ENCODE measurements around the gene PPM1M. TPM values are rescaled to one million over a fixed set of nuclear protein-coding genes. Genes with fewer than 3 reads are reported as not detected.

The PPM1M gene
- total RNA-seq, 2 donors from 2014 or later = 5.7 to 8.1 TPM

DNA sequence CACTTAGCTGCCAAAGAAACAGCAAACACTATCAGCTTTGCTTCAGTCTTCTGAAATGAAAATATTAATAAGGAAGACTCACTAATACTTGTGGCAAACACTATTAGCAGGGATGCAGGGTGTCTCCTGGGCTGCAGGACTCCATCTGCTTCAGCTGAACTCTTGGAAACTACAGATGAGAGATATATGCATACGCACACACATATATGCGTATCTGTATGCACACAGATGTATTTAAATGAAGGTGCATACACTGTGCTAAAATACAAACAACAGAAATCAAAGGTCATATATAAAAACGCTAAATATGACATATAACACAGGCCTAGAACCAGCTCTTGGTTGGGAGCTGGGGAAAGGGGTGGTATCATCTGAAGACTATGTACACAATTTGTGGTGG lies 10.6 kb downstream of the PPM1M start:
- Histone ChIP-seq H3K36me3 (peaks cover 95% of the 10 kb centered on the region), H3K27ac (no peak overlapping the region), H3K4me1 (no peaks in the 10 kb centered on the region), H3K4me3 (no peak overlapping the region), H3K9me3 (no peaks in the 10 kb centered on the region), H3K27me3 (no peaks in the 10 kb centered on the region)
- TF ChIP-seq, protein P1, sequence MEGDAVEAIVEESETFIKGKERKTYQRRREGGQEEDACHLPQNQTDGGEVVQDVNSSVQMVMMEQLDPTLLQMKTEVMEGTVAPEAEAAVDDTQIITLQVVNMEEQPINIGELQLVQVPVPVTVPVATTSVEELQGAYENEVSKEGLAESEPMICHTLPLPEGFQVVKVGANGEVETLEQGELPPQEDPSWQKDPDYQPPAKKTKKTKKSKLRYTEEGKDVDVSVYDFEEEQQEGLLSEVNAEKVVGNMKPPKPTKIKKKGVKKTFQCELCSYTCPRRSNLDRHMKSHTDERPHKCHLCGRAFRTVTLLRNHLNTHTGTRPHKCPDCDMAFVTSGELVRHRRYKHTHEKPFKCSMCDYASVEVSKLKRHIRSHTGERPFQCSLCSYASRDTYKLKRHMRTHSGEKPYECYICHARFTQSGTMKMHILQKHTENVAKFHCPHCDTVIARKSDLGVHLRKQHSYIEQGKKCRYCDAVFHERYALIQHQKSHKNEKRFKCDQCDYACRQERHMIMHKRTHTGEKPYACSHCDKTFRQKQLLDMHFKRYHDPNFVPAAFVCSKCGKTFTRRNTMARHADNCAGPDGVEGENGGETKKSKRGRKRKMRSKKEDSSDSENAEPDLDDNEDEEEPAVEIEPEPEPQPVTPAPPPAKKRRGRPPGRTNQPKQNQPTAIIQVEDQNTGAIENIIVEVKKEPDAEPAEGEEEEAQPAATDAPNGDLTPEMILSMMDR (IDR thresholded peaks at IDR 0.05) = no peak
- DNase-seq (ENCODE audit: low spot score) = no peak

DNA sequence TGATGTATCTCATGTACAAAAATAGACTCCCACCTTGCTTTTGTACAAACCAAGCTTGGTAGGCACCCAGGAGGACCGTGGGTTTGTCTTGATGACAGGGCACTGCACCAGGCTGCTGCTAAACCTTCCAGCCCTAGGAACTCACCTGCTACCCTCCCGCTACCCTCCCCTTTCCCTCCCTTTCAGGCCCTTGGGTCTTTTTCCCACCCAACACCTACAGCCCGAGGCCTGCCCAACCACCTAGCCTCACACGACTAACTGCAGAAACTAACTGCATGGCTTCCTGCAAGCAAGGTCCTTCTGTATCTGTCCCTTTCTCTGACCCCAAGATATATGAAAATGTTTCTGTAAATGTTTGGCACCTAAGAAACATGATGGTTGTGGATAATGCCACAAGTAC lies 11.1 kb downstream of the PPM1M start:
- TF ChIP-seq, protein P1 (IDR thresholded peaks at IDR 0.05) = no peak
- Histone ChIP-seq H3K27ac (no peak overlapping the region), H3K4me3 (no peak overlapping the region), H3K27me3 (no peaks in the 10 kb centered on the region), H3K36me3 (peaks cover 95% of the 10 kb centered on the region), H3K9me3 (no peaks in the 10 kb centered on the region), H3K4me1 (no peaks in the 10 kb centered on the region)
- peak; percentile 43 for DNase-seq (ENCODE audit: low spot score)

DNA sequence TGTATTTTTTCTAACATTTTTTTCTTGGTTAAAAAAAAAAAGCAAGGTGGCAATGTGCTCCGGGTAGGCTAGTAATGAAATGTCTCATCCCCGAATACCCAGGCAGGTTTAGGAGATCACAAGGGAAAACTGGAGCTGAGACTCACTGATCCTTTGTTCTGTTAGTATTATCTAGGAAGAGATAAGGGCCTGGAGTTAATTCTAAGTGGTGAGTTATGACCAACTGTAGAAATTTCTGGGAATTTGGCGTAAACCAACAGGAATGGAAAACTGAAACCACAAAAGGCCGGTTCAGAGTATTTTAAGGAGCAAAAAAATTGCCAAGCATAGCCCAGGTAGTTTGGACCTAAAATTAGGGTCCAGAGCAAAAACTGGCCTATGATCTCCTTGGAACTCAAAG lies 12.4 kb downstream of the PPM1M start:
- DNase-seq (ENCODE audit: low spot score) = no peak
- no peaks in the 10 kb centered on the region for H3K4me1 ChIP-seq

DNA sequence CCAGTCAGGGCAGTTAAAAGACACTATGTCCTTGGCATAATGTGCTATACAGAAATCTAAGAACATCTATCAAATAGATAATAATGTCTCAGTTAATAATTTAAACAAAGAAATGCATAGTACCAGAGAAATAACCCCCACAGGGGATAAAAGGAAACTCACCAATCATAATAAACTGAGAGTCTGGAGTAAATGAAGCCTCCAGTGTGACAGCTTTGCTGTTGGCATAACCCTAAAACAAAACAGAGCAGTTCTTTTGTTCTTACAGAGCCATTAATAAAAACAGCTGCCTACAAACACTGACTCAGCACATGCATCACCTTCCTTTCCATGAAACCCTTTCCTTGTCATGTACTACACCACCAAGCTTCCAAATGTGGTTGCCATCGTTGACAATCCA lies 13.5 kb downstream of the PPM1M start:
- Histone ChIP-seq H3K4me3 (no peak overlapping the region), H3K27ac (no peak overlapping the region), H3K27me3 (no peaks in the 10 kb centered on the region), H3K9me3 (no peaks in the 10 kb centered on the region), H3K4me1 (no peaks in the 10 kb centered on the region), H3K36me3 (peaks cover 98% of the 10 kb centered on the region)
- no peak for DNase-seq (ENCODE audit: low spot score)
- TF ChIP-seq, protein P1 (IDR thresholded peaks at IDR 0.05) = no peak

More for the DNA sequence above, 12.4 kb downstream of the PPM1M start:
- Histone ChIP-seq H3K27me3 (no peaks in the 10 kb centered on the region), H3K4me3 (no peak overlapping the region), H3K9me3 (no peaks in the 10 kb centered on the region), H3K36me3 (peaks cover 100% of the 10 kb centered on the region), H3K27ac (no peak overlapping the region)
- TF ChIP-seq, protein P1 (IDR thresholded peaks at IDR 0.05) = no peak

DNA sequence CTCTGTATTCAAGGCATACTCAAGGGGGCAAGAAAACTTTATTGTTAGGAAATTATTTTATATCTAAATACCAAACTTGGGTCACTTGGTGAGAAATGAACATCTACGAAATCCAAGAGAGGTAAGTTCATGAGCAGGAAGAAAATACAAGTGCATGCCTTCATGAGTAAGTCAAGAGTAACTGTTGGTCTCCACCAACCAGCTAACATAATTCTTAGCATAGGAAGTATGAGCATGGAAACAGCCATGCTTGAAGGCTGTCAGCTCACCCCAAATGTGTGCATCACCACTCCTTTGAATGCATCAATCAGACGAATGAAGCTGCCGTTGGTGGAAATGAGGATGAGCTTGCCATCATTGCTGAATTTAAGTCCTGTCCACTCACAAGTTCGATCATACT lies 13.9 kb downstream of the PPM1M start:
- no peak for DNase-seq (ENCODE audit: low spot score)
- H3K9me3 ChIP-seq = no peaks in the 10 kb centered on the region
- TF ChIP-seq, protein P1 (IDR thresholded peaks at IDR 0.05) = no peak
- H3K4me1 ChIP-seq = no peaks in the 10 kb centered on the region
- H3K36me3 ChIP-seq = peaks cover 97% of the 10 kb centered on the region
- H3K27me3 ChIP-seq = no peaks in the 10 kb centered on the region
- H3K4me3 ChIP-seq = no peak overlapping the region
- no peak overlapping the region for H3K27ac ChIP-seq

DNA sequence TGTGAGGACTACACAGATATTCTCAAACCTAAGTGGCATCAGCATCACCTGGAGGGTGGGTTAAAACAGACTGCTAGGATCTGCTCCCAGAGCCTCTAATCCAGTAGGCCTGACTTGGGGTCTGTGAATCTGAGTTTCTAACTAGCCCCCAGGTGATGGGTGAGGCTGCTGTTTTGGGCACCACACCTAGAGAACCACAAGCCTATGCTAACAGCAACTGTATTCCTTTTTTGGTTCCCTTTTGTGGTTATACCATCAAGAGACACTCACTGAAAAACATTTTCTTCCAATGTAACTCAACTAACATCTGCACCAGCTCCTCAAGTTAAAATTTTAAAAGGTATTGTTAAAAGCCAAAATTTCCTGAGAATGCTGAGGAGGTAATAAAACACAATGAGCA lies 16.9 kb downstream of the PPM1M start:
- H3K4me1 ChIP-seq = no peaks in the 10 kb centered on the region
- no peak overlapping the region for H3K27ac ChIP-seq
- no peaks in the 10 kb centered on the region for H3K27me3 ChIP-seq
- no peaks in the 10 kb centered on the region for H3K9me3 ChIP-seq
- TF ChIP-seq, protein P1 (IDR thresholded peaks at IDR 0.05) = no peak
- H3K36me3 ChIP-seq = peaks cover 97% of the 10 kb centered on the region
- no peak for DNase-seq (ENCODE audit: low spot score)
- H3K4me3 ChIP-seq = no peak overlapping the region
